Esophagus mucosa (tissue), 1 donor: ENCODE measurements around the gene LAMA2. TPM values are rescaled to one million over a fixed set of nuclear protein-coding genes. Genes with fewer than 3 reads are reported as not detected.

Experiments used
- ATAC-seq: fragments of 200-7000 bp; cut with Tn5 transposase; one replicate; pipeline ENCODE4 v1.9.1; 2020
- total RNA-seq: library from RNA; stranded (reverse); gene quantifications from one replicate; pipeline ENCODE4 v1.2.4, GENCODE V29; 2023
- donor health status: DM: yes; HTN: yes; CAD: no.

Gene LAMA2
- total RNA-seq, 1 donor from 2014 or later = 3.1 TPM

DNA sequence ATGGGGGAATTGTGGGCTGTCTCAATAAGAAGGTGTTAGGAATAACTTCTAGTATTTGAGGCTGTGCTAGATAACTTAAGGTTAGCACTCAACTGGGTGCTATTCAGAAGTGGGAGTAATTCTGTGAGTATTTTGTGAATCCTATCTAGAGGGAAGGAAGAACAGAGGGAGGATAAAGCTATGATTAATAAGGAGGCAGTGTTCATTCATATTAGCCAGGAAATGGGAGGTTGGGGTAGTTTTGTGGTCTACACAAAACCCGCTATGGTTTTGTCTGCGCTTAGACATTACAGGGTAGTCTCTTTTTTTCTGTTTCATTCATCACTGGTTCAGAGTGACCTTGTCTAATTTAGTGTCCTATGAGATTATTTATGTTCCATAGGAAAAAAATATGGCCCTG, 486.0 kb downstream of the LAMA2 start:
- ATAC-seq = no peak

DNA sequence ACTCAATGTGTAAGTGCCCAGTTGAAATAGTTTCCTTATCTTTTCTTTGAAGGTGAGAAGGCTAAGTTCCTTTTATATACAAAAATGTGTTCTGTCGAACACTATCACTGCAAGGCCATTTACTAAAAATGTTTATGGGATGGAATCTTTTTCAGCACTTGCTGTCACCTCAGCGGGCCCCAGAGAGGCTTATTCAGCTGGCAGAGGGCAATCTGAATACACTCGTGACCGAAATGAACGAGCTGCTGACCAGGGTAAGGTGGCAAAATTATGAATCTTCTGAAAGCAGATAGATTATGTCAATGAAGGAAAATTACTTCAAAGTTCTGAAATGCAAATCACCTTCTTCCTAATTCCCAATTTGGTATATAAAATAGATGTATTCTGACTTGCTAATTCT, 486.8 kb downstream of the LAMA2 start:
- ATAC-seq = no peak

DNA sequence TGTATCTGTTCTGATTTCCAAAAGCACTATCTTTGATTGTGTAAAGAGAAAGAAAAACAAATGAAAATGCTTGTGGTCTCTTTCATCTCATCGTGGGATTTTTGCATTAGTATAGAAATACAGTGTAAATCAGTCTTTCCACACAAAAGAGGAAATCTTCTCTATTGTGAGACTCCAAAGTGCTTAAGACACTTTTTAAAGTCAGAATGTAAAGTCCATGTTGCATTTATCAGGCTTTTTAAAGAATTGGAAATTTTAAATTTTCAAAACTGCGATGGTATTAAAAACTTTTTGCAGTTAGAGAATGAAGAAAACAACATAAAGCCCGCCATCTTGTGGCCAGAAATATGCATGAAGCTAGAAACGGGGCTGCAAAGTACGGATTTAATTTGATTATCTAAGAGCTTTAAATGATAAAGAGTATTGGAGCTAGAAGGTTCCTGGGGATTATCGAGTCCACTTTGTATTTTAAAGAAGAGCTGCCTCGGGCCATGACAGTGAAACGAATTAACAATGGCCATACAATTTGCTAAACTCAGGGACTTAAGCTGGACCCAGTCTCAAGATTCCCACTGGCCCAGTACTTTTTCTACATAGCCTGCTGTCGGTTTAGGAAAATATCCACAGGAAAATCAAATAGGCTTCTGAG, 487.5 kb downstream of the LAMA2 start:
- no peak for ATAC-seq

GRCh38 chr6:129381885-129382284, 498.9 kb downstream of the LAMA2 start:
- no peak for ATAC-seq

GRCh38 chr6:129382916-129383315, 500.0 kb downstream of the LAMA2 start:
- no peak for ATAC-seq

- no peak for ATAC-seq
Observed at GRCh38 chr6:129385117-129385516, 502.2 kb downstream of the LAMA2 start.

DNA sequence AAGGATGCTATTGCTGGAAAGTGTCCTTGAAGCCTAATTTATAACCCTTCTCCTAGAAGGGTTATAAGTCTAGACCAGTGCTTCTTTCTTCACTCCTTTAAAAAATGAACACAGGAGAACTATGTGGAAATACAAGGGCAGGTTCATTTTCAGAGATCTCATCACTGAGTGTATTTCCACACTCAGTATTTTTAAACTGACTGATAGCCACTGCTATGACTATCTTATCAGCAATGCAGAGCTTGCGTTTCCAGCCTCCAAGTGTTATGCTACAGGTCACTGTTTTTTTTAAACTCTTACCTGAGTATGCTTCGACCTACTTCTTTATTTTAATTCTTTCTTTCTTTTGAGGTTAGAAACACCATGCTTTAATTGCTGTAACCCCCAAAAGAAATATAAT, 508.0 kb downstream of the LAMA2 start:
- no peak for ATAC-seq

GRCh38 chr6:129393654-129394053, 510.7 kb downstream of the LAMA2 start:
- no peak for ATAC-seq

DNA sequence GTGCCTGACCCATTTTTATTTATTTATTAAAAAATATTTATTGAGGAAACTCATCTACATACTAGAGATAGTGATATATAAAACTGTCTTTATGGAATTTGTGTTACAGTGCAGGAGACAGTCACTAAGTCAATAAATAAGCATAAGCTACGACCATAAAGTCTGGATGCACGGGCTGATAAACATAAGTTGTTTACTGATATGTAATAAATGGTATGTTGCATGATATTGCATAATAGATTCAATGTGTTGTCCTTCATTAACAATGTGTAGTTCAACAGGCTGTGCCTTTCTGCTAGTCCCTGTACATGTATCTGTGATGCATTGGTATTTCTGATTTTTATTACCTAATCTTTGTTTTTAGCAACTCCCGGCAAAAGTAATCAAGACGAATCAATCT, 515.8 kb downstream of the LAMA2 start:
- ATAC-seq = no peak

DNA sequence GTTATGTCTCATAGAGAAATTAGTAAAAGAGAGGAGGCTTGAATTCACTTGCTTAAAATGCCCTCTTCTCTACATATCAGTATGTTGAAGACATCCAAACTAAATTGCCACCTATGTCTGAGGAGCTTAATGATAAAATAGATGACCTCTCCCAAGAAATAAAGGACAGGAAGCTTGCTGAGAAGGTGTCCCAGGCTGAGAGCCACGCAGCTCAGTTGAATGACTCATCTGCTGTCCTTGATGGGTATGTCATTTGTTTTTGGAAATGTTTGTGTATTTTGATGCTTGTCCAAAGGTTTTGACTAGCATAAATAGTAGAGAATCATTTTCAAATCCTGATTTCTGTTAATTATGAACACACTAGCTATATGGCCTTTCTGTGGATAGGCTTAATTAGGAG, 519.3 kb downstream of the LAMA2 start:
- ATAC-seq = no peak

DNA sequence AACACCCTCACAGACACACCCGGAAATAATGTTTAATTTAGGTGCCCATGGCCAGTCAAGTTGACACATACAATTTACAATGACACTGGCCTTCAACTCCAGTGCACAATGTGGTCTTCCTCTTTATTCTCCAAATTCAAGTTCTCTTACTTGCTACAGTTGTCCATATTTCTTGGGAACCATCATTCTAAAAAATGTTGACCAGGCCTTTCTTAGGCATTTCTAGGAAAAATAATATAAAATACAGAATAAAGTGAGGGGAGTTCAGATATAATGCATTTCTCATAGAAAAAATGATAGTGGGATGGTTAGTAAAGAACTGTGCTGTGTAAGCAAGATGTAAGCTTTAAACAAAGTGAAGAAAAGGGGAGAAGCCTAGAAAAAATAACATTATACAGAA, 528.2 kb downstream of the LAMA2 start:
- no peak for ATAC-seq

DNA sequence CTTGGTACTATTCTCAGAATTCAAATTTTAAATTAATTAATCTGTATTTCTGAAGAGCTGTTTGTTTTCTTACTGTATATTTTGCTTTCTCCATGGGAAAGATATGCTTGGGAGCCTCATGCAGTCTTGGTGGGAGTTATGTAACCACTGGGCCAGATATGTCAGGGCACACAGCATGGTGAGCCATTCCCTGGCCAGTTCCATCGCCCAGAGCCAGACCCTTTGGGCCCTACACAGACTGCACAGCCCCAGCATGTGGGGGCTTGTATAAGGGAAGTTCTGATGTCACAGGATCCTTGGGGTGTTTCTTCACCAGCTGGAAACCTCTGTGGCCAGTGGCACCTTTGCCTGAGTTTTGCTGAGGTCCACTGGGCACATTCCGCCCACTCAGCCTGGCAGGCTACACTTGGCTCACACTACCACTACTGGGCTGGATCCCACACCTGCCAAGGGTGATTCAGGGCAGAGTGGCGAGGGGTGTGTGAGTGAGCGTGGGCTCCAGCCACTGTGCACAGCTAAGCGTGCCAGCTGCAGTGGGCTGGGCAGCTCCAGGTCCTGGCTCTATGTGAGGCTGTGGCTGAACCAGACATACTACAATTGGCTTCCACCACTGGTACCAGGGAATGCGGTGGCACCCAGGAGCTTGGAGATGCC, 533.5 kb downstream of the LAMA2 start:
- no peak for ATAC-seq

DNA sequence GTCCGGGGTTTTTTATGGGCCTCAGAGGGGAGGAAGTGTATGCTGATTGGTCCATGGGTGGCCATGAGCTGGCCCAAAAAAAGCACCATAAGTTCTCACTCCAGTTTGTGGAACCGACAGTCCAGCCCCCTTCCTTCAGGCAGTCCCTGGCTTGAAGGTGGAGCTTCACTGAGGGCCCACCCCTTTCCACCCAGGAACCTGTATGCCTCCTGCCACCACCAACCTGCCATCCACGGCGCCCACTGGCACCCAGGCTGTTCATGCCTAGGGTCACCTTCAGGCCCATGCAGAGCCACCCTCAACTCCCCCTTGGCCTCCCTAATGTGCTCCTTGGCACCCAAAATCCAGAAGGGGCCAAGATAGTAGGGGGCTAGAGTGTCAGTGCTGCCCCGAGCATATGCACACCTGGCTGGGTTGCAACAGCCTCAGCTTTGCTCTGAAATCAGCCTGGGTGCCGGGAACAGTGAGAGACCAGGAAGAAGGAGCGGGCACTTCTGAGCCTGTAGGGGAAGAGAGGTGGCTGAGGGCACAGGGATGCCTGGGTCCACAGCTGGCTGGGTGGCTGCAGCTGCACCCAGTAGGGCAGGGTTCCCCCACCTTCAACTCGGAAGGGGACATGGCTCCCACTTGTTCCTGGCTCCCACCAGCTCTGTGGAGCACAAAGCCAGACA, 534.6 kb downstream of the LAMA2 start:
- ATAC-seq = no peak

DNA sequence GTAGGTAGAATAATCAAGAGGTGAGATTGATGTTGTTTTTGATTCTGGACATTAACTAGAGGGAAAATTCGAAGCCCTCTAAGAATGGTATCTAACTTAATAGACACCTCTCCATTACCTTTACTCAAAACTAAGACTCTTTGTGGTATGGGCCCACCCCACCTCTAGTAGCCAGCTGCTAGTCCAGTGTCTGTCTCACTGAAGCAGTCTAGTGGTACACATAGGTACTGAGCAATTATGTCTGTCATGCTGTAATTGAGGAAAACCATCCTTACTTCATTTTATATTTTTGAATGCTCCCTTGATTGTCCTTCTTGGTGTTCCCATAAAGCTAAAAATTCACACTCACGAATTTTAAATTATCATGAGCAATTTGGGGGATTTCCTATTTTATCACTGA, 536.4 kb downstream of the LAMA2 start:
- ATAC-seq = no peak

DNA sequence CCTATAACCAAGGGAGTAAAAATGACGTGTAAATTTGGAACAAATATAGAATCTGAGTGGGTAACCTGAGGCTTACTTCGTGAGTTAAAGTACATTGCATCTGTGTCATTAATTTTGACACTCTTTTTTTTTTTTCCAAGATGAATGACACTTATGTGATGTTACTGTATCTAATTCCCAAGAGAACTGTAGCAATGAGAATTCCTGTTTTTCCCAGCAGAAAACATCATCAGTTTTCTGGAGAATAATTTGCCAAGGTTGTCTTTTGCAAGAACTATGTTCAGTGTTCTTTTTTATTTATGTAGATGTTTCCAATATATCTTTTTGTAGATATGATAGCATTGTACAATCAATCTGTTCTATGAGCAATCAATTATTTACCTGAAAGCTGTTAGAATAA, 543.4 kb downstream of the LAMA2 start:
- no peak for ATAC-seq

DNA sequence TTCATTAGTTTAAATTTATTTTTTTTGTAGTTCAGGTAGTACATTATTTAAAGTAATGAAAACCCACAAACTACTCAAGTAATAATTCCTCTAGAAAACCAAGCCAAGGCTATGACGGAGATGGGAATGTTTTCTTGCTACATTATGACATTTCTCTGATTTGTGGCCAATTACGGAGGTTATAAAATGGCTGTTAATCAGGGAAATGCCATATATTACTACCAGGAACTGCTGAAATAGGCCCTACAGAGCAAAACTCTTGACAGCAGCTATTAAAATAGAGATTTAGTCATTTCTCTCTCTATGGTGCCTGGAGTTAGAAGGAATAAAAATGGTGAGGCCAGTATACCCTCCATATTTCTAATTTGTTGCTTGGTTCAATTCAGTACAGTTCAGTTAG, 547.0 kb downstream of the LAMA2 start:
- ATAC-seq = no peak

DNA sequence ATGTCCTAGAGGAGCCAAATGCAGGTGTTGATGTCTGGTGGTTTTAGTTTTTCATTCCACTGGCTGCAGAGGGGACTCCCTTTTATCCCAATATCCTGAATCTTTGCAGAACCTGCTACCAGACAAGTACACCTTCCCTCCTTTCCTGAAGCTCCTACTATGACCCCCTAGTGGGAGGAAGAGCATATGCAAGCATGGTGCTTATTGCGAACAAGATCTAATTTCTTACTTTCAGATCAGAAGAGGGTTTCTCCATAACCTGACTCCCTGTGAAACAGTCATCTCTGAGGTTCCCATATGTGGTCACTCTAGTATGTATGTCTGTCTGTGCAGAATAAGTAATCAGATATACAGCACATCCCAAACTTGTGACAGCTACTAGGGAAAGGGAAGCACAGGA, 549.8 kb downstream of the LAMA2 start:
- no peak for ATAC-seq

GRCh38 chr6:129434091-129434490, 551.2 kb downstream of the LAMA2 start:
- no peak for ATAC-seq

DNA sequence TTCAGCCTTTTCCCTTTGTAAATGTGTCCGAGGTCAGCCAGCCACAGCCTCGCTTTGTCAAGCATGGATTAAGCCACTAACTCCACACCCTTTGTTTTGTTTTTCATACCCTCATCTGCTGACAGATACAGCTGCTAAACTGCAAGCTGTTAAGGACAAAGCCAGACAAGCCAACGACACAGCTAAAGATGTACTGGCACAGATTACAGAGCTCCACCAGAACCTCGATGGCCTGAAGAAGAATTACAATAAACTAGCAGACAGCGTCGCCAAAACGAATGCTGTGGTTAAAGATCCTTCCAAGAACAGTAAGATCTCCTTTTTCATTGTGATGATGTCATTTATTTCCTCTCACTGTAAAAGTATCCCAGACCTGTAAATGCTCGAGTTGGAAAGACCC, 557.8 kb downstream of the LAMA2 start:
- peak; percentile 55 for ATAC-seq

DNA sequence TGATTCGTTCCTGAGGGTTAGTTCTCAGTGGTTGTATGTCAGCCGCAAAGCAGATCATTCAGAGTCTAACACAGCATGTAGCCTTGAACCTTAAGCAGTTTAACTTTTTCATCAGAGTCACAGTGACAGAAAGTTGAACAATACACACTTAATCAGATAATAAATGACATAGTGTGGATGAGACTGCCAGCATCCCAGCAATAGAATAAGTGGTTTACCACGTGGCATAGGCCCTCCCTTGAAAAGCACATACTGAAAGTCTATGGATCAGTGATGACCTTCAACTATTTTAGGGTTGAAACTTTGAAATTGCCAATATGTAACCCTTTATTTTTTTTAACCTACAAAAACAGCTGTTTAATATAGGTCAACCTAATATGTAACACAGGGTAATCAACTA, 561.7 kb downstream of the LAMA2 start:
- ATAC-seq = no peak

GRCh38 chr6:129446272-129447197, 563.6 kb downstream of the LAMA2 start:
- no peak for ATAC-seq

DNA sequence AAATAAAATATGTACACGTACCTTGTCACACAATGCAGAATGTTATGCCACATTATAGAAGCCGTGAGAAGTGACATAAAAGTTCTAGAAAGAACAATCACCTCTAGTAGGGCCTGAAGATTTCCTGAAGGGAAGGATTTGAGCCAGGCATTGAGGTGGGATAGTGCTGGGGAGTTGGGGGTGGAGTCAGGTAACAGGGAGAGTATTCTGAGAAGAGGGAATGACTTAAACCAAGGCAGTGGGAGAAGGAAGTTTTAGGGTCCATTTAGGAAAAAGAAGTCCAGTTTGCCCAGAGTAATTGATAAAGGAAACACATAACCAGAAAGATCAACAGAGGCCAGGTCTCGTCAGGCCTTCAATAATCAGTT, 564.2 kb downstream of the LAMA2 start:
- no peak for ATAC-seq

DNA sequence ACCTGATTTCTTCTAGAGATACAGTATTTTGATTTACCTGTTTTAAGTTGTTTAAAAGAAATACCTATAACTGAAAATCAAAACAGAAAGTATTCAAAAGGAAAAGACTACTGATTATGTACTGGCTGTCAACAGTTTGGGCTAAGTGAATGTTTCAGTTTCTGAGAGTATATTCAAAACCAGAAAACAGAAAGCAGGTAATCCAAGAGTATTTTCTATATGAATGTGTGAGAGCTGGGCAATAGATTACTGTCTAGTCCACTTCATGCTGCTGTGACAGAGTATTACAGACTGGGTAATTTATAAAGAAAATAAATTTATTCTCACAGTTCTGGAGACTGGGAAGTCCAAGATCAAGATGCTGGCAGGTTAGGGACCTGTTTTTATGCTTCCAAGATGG, 566.0 kb downstream of the LAMA2 start:
- no peak for ATAC-seq
